Vagina (tissue), 2 donors: ENCODE measurements around the gene PRKAA1.

ENCODE experiments used
- CTCF ChIP-seq, 3 experiments: fragments of 450-650 bp in 2 of 3; fragments of 200-600 bp in 1 of 3; sonication (generic) in 1 of 3; IDR thresholded peaks; one replicate each; pipeline ENCODE4 v1.5.1; 2017 to 2019; ENCODE audit warnings: antibody characterized with exemption in 3 of 3, mild to moderate bottlenecking in 2 of 3, moderate library complexity in 2 of 3
- POLR2A ChIP-seq, 2 donors: fragments of 450-650 bp; IDR thresholded peaks; one replicate each; pipeline ENCODE4 v1.6.1; 2017; ENCODE audit warnings: antibody characterized with exemption in 2 of 2, mild to moderate bottlenecking in 2 of 2, moderate library complexity in 2 of 2
- POLR2AphosphoS5 ChIP-seq, 2 donors: sonication (generic); formaldehyde crosslinking; IDR thresholded peaks; one replicate each; pipeline ENCODE4 v1.9.0; 2017; ENCODE audit warnings: antibody characterized with exemption in 2 of 2, mild to moderate bottlenecking in 2 of 2, low read depth in 1 of 2; ENCODE audit not compliant: insufficient read depth in 1 of 2

GRCh38 chr5:40775085-40775845 is 22.9 kb downstream of the PRKAA1 start:
- TF ChIP-seq CTCF (IDR thresholded peaks at IDR 0.05) = no peak
- no peak for TF ChIP-seq POLR2AphosphoS5 (IDR thresholded peaks at IDR 0.05; ENCODE audit: insufficient read depth in 1 of 2, low read depth in 1 of 2)
- TF ChIP-seq POLR2A (IDR thresholded peaks at IDR 0.05) = no peak
